ENCODE results near the gene LARP1.

Gene LARP1

DNA sequence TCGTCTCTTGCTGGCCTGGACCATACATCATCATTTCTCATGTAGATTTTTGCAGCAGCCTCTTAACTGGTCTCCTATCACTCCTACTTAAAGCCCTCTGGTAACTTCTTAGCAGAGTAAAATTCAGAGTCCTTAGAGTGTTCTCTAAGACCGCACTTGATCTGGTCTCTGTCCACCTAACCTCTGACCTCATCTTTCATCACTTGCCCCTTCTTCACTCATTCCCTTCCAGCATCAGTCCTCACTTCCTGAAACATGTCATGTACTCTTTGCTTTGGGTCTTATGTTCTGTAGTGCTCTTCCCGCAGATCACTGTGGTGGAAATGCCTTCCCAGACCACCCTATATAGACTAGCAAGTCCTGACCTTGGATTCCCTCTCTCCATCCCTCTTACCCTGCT is 9.8 kb downstream of the LARP1 start:
- no peak overlapping the region; the same call in 1 of the 2 replicates for H3K4me3 ChIP-seq (ENCODE audit: low read length)
- H3K4me1 ChIP-seq (ENCODE audit: control insufficient read depth, low read length), result peaks cover 91% of the 10 kb centered on the region
- no peaks in the 10 kb centered on the region for H3F3A ChIP-seq (ENCODE audit: control insufficient read depth, insufficient read depth)
- no peaks in the 10 kb centered on the region for H3K27me3 ChIP-seq (ENCODE audit: control insufficient read depth, low read length)
- no peak overlapping the region for H3K27ac ChIP-seq (ENCODE audit: low read depth, low read length)
- peak overlapping the region; percentile 50 for H3K4me2 ChIP-seq (ENCODE audit: low read length)
- peaks cover 100% of the 10 kb centered on the region for H3K79me2 ChIP-seq (ENCODE audit: control insufficient read depth, low read length)
- peaks cover 64% of the 10 kb centered on the region for H3K36me3 ChIP-seq (ENCODE audit: control insufficient read depth, low read length)
- no peaks in the 10 kb centered on the region for H3K9me3 ChIP-seq (ENCODE audit: control insufficient read depth, insufficient read depth, low read length)
- peaks cover 69% of the 10 kb centered on the region for H4K20me1 ChIP-seq (ENCODE audit: control insufficient read depth, insufficient read depth, low read depth, low read length)
- TF ChIP-seq, protein P1, sequence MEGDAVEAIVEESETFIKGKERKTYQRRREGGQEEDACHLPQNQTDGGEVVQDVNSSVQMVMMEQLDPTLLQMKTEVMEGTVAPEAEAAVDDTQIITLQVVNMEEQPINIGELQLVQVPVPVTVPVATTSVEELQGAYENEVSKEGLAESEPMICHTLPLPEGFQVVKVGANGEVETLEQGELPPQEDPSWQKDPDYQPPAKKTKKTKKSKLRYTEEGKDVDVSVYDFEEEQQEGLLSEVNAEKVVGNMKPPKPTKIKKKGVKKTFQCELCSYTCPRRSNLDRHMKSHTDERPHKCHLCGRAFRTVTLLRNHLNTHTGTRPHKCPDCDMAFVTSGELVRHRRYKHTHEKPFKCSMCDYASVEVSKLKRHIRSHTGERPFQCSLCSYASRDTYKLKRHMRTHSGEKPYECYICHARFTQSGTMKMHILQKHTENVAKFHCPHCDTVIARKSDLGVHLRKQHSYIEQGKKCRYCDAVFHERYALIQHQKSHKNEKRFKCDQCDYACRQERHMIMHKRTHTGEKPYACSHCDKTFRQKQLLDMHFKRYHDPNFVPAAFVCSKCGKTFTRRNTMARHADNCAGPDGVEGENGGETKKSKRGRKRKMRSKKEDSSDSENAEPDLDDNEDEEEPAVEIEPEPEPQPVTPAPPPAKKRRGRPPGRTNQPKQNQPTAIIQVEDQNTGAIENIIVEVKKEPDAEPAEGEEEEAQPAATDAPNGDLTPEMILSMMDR (IDR thresholded peaks at IDR 0.05; ENCODE audit: low read depth, low read length, poor library complexity, severe bottlenecking), result no peak
- TF ChIP-seq EZH2phosphoT487 (IDR thresholded peaks at IDR 0.05; ENCODE audit: borderline replicate concordance, low read length), result no peak
- no peaks in the 10 kb centered on the region for H3K9me2 ChIP-seq (replicated peaks; ENCODE audit: control insufficient read depth, low read length)

DNA sequence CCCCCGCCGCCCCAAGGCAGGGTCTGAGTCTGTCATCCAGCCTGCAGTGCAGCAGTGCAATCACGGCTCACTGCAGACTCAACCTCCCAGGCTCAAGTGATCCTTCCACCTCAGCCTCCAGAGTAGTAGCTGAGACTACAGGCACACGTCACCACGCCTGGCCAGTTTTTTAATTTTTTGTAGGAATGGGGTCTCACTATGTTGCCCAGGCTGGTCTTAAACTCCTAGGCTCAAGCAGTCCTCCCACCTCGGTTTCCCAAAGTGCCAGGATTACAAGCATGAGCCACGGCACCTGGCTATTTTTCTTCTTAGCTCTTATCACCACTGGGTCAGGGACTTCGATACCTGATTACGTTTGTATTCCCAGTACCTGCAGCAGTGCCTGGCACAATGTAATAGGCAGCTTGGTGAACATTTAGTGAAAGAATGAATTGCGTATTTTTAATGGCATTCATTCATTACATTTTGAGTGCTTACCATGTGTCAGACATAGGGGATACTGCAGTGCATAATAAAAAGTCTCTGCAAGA is 10.3 kb downstream of the LARP1 start:
- Histone ChIP-seq H3F3A (ENCODE audit: control insufficient read depth, insufficient read depth) (no peaks in the 10 kb centered on the region), H3K4me1 (ENCODE audit: control insufficient read depth, low read length) (peaks cover 91% of the 10 kb centered on the region), H3K4me3 (ENCODE audit: low read length) (no peak overlapping the region; the same call in 1 of the 2 replicates), H3K27ac (ENCODE audit: low read depth, low read length) (no peak overlapping the region), H3K79me2 (ENCODE audit: control insufficient read depth, low read length) (peaks cover 100% of the 10 kb centered on the region), H3K4me2 (ENCODE audit: low read length) (peak overlapping the region; percentile 50), H3K27me3 (ENCODE audit: control insufficient read depth, low read length) (no peaks in the 10 kb centered on the region), H3K9me3 (ENCODE audit: control insufficient read depth, insufficient read depth, low read length) (no peaks in the 10 kb centered on the region), H4K20me1 (ENCODE audit: control insufficient read depth, insufficient read depth, low read depth, low read length) (peaks cover 69% of the 10 kb centered on the region), H3K9me2 (replicated peaks; ENCODE audit: control insufficient read depth, low read length) (no peaks in the 10 kb centered on the region), H3K36me3 (ENCODE audit: control insufficient read depth, low read length) (peaks cover 64% of the 10 kb centered on the region)
- TF ChIP-seq EZH2phosphoT487 (IDR thresholded peaks at IDR 0.05; ENCODE audit: borderline replicate concordance, low read length), result no peak
- TF ChIP-seq, protein P1 (IDR thresholded peaks at IDR 0.05; ENCODE audit: low read depth, low read length, poor library complexity, severe bottlenecking), result no peak

DNA sequence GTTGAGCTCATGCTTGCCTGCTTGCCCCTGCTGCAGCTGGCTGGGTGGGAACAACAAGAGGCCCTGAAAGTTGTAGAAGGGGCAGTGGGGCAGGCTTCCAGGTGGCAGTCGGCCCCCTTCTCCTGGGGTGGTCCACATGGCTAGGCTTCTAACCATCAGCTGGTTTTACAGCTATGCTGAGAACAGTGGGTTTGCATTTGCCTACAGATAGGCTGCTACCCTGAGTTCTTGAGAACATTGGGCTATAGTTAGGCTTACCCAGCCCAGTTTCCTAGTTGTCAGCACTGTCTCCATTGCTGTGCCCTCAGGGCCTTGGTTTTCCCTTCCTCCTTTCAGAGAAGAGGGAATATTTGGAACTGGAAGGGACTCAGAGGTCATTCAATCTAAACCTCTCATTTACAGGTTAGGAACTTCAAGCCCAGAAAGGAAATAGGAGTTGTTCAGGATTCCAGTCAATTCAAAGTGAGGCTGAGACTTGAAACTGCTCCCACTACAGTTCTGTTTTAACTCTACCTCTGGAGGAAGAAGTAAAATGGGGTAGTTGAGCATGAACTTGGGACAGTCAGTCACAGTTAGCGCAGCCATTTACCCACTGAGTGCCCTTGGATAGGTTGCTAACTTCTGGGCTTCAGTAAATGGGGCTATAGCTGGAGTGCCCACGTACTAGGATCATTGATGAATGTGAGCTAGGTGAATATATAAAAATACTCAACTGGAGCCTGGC is 11.5 kb downstream of the LARP1 start:
- Histone ChIP-seq H3K4me2 (ENCODE audit: low read length) (peak overlapping the region; percentile 50), H3K9me2 (replicated peaks; ENCODE audit: control insufficient read depth, low read length) (no peaks in the 10 kb centered on the region), H3K27ac (ENCODE audit: low read depth, low read length) (no peak overlapping the region; the same call in 1 of the 2 replicates), H3K36me3 (ENCODE audit: control insufficient read depth, low read length) (peaks cover 64% of the 10 kb centered on the region), H3K4me3 (ENCODE audit: low read length) (0 out of 2 replicates have a peak overlapping the region, but pooled peaks have one; percentile 6), H3K4me1 (ENCODE audit: control insufficient read depth, low read length) (peaks cover 88% of the 10 kb centered on the region), H3K79me2 (ENCODE audit: control insufficient read depth, low read length) (peaks cover 100% of the 10 kb centered on the region), H3F3A (ENCODE audit: control insufficient read depth, insufficient read depth) (no peaks in the 10 kb centered on the region), H3K9me3 (ENCODE audit: control insufficient read depth, insufficient read depth, low read length) (no peaks in the 10 kb centered on the region), H4K20me1 (ENCODE audit: control insufficient read depth, insufficient read depth, low read depth, low read length) (peaks cover 68% of the 10 kb centered on the region), H3K27me3 (ENCODE audit: control insufficient read depth, low read length) (no peaks in the 10 kb centered on the region)
- TF ChIP-seq, protein P1 (IDR thresholded peaks at IDR 0.05; ENCODE audit: low read depth, low read length, poor library complexity, severe bottlenecking), result no peak
- TF ChIP-seq EZH2phosphoT487 (IDR thresholded peaks at IDR 0.05; ENCODE audit: borderline replicate concordance, low read length), result no peak
